Activated T-cell treated with anti-CD3 and anti-CD28 coated beads for 1 hour (primary cell): ENCODE data around the gene WDR73.
"Not testable (repeated sequence)": the region's sequence is repeated elsewhere in the genome, so short reads cannot be mapped to it uniquely, and the experiment has no call there.

ENCODE experiments used
- DNase-seq: peaks from one replicate; pipeline ENCODE4 v3.0.0-alpha.2; 2020; ENCODE audit warnings: low read depth

Gene WDR73

DNA sequence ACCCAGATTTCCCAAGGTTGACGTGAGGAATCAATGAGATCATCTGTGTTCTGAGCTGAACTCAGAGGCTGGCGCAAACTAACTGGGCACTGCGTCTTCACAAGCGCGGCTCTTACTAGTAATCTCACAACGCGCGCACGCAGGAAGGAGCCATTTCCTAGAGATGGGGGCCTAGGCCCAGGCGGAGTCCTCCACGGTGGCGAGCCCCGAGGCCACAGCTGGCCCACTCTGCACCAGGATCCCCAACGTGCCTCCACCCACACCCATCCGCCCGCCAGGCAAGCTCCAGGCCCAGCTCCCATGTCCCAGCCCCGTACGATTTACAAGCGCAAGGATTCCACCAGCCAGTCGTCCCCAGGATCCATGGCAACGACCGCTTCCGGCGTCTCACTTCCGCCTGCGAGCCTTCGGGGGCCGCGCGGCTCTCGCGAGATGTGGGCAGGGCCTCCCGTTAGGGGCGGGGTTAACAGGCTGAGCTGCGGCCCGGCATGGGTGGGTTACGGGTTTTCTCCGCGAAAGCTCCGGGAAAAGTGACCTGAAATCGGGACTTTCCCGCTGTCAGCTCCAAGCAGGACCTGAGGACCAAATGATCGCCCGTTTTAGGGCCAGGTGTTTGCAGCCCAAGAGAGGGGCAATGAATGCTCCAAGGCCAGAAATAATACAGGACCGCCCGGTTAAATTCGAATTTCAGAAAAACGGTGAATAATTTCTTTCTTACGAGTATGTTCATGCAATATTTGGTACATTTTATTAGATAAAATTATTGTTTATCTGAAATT is at the start of gene WDR73:
TSS of gene WDR73 (minus strand) at position 374 of the 779 bp plus-strand sequence. CDS start at position 365, 9 bp downstream.
- DNase-seq = peak; percentile 97

DNA sequence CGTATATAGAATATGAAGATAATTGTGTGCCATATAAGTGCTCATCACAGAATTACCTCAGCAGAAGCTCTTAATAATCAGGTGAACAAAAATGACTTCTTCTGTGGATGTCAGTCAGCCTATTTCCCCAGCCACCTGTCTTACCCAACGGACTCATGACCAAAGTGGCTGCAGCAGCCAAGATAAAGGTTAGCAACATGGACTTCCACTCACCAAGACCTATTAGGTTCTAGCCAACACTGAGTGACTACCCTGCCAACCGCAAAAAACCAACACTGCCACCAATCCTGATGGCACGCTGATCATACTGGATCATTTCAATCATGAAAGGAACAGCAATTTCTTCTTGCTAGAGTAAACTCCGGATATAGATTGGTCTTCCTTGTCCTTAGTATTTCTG is 49.7 kb upstream of the WDR73 start:
- no peak for DNase-seq

DNA sequence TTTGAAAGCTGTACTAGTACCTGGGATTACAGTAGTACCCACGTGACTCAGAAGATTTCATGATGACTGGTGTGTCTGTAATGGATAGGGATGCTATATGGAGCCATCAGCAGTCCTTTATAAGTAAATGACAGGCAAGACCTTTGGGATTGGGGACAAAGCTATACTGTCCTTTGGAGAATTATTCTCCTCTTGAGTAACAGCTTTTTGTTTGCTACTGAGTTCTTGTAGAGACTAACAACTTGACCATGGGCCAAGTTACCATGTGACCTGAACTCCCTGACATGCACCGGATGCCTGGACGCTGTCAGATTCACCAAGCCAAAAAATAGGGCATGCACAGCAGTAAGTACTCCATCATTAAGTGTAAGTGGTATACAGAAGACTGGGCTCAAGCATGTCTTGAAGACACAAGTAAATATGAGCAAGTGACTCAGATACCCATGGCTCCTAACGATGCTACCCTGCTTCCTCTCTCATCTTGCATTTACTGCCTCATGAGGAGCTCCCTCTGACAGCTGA is 48.9 kb upstream of the WDR73 start:
- DNase-seq = no peak

DNA sequence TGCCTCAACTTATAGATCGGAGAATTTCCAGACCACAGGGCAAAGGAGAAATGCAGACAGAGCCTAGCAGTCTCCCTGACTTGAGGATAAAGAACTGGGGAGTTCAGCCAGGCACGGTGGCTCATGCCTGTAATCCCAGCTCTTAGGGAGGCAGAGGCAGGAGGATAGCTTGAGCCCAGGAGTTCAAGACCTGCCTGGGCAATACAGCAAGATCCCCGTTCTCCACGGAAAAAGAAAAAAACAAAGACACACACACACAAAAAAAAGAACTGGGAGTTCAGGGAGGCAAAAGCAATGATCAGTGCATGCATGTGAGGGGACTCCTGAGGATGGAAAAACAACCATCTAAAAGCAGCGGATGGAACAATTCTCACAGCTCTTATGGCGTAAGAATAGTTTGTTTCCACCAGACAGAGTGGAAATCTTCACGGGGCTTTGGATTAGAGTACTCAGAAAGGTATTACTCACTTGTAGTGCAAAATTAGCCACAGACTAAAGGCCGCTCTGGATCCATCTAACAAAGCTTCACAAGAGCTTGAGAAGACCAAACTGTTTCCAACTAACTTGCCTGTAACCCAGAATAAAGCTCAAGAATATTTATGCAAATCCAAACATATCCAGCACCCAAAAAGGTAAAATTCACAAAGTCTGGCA is 45.6 kb upstream of the WDR73 start:
- no peak for DNase-seq

DNA sequence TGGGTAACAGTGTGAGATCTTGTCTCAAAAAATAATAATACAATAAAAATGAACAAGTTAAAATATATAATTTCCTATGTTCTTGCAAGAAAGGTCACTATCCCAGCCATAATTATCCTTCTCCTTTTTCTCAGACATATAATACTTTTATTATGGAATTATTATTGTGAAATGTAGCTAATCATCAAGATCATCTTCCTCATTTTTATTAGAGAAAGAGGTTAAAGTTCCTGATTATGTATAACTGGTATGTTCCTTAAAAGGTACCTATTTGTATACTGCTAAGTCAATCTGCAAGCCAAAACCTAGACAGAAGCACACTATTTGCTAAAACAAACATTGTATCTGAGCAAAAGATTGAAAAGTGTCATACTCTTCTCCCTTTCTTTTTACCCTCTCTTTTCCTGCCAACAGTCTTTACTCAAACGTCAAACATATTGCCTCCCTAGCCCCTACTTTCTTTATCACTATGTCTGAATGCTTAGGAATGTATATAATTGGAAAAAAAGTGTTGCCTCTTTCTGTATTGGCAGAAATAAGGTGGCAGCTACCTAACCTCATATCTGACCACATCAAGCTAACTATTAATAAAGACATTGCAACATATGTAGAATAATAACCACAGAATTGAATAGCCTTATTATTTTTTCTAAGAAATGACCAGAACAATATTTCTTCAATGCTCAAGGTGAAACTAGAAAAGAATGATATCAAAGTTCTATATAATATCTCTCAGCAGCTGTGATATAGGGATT is 43.3 kb upstream of the WDR73 start:
- no peak for DNase-seq

DNA sequence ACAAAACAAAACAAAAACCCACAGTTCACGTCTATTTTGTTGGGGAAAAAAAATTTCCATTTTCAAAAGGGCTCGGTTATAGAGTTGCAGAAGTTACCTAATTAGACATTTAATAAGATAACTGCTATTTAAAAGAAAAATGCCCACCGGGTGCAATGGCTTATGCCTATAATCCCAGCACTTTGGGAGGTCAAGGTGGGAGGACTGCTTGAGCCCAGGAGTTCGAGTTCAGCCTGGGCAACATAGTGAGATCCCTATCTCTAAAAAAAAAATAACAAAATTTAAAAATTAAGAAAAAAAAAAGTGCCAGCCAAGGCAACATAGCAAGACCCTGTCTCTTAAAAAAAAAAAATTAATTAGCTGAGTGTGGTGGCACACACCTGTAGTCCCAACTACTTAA is 42.7 kb upstream of the WDR73 start:
- no peak for DNase-seq

DNA sequence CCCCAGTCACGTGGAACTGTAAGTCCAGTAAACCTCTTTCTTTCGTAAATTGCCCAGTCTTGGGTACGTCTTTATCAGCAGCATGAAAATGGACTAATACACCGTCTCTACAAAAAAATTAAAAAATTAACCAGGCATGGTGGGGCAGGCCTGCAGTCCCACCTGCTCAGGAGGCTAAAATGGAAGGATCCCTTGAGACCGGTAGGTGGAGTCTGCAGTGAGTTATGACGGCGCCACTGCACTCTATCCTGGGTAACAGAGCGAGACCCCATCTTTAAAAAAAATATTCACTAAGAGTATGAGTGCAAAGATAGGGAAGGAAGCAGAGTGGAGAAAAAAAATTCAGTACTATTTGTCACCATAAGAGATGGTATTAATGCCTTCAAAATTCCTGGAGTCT is 36.3 kb upstream of the WDR73 start:
- no peak for DNase-seq

DNA sequence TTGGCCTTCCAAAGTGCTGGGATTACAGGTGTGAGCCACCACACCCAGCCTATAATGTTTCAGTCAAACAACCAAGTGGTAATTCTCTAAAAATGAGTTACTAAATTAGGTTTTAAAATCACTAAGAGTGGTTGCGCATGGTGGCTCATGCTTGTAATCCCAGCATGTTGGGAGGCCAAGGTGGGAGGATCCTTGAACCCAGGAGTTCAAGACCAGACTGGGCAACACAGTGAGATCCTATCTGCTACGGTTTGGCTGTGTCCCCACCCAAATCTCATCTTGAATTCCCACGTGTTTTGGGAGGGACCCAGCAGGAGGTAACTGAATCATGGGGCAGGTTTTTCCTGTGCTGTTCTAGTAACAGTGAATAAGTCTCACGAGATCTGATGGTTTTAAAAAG is 35.8 kb upstream of the WDR73 start:
- no peak for DNase-seq

DNA sequence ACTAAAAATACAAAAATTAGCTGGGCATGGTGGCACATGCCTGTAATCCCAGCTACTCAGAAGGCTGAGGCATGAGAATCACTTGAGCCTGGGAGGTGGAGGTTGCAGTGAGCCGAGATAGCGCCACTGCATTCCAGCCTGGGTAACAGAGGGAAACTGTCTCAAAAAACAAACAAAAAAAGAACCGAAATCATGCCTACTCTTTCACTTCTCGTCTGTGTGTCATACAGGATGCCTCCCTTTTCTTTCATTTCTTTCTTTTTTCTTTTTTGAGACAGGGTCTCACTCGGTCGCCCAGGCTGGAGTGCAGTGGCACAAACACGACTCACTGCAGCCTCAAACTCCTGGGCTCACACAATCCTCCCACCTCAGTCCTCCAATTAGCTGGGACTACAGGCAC is 32.4 kb upstream of the WDR73 start:
- not testable (repeated sequence) for DNase-seq

DNA sequence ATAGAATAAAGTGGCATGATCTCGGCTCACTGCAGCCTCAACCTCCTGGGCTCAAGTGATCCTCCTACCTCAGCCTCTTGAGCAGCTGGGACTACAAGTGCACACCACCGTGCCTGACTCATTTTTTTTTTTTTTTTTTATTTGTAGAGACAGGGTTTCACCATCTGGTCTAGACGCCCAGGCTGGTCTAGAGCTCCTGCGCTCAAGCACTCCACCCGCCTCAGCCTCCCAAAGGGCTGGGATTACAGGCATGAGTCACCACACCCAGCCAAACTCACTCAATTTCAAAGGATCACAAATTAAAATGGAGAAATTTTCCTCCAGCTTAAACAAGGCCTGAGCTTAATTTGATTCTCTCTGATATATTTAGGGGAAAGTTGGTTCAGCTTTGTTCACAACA is 31.2 kb upstream of the WDR73 start:
- no peak for DNase-seq

DNA sequence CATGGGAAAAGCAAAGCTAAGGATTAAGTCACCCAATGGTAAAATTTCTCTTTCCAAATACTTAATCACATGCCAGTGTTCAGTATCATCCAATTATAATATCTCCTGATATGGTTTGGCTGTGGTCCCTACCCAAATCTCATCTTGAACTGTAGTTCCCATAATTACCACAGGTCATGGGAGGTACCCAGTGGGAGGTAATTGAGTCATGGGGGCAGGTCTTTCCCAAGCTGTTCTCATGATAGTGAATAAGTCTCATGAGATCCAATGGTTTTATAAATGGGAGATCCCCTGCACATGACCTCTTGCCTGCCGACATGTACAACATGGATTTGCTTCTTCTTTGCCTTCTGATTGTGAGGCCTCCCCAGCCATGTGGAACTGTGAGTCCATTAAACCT is 30.0 kb upstream of the WDR73 start:
- no peak for DNase-seq

DNA sequence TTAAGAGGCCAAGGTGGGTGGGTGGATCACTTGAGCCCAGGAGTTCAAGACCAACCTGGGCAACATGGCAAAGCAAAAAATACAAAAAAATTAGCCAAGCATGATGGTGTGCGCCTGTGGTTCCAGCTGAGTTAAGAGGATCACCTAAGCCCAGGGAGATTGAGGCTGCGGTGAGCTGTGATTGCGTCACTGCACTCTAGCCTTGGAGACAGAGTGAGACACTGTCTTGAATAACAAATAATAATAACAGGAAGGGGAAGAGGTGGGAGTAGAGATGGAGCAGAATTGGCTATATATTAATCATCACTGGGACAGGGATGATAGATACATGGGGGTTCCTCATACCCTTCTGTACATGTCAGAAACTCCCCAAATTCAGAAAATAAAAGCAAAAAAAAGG is 27.7 kb upstream of the WDR73 start:
- DNase-seq = no peak

DNA sequence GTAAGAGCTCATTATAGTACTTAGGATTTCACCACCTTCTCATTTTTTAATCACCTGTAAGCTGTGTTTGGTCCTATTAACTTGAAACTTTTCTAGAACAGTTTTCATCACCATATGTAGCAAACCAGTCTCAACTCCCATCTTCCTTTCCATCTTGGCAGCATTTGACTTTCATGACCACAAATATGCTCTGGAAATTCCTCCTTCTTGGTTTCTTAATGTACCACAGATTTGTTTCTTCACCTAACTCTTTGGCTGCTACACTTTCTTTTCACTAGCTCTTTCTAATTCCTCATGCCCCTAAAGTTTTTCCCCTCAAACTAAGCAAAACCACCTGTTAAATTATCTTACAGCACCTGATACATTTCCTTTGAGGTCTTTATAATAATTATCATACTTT is 17.1 kb upstream of the WDR73 start:
- no peak for DNase-seq

DNA sequence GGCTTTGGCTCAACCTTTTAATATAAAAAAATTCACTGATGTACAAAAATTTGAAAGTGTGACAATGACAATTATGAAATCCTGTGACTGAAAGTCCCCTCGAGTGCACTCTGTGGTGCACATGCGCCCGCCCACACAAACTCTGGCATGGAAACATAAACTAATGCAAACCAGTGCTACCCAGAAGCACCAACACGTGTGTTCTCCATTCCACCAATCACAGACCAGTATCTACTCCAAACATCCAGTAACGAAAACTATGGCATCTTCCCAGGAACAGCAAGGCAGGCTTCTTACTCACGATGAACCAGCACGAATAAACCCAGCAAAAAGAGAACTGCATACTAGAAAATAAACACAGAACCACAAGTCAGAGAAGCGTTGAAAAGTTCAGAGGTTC is 15.6 kb upstream of the WDR73 start:
- no peak for DNase-seq

DNA sequence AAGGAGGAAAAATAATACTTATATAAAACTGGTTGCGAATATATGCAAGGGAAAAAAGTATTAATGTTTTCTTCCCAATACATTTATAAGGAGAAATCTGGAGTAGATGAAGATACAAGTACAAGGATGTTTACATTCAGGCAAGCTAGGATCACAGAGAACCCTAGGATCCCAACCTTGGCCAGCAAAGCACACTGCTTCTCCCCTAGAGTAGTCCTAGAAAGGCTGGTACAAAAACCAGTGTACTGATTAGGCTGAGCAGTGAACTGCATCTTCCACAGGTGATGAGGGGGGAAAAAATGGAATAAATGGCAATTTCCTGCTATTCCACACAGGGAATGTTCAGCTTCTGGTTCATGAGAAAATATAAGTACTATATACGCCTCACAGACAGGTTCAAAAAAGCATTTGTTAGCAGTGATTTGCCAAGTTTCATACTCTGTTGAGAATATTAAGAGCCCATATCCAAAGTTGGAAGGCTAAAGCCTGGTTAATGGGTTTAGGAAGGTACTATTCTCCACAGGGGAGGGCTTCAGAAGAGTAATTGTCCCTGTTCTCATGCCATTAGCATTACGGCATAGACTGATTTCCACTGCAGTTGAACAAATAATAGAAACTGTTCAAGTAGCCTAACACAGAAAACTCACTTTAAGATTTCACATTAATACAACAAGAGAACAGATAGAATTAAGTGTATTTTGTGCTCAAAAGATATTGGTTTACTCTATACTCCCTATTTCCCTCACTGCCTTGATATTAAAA is 14.3 kb upstream of the WDR73 start:
- no peak for DNase-seq

DNA sequence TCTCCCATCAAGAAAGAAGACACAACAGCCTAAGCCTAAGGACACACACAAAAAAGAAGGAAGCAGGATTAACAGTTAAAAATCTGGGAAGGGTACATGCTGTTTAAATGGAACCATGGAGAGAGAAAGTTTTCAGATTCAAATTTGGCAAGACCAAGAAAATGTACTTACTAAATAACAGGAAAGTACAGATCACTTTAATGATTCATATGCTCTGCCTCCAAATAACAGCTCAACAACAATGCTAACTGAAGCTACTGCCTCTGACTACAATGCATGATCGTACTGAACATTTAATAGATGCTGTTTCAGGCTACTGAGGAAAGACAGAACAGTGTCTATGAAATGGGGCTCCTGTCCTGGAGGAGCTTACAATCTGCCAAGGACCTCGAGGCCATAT is 12.3 kb upstream of the WDR73 start:
- DNase-seq = no peak

DNA sequence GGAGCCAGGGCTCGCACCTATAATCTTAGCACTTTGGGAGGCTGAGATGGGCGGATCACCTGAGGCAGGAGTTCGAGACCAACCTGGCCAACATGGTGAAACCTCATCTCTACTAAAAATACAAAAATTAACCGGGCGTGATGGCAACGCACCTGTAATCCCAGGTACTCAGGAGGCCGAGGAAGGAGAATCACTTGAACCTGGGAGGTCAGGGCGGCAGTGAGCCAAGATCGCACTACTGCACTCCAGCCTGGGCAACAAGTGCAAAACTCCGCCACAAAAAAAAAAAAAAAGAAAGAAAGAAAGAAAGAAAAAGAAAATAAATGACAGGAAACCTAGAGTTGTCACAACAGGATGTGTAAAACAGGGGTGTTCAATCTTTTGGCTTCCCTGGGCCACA is 6.9 kb upstream of the WDR73 start:
- no peak for DNase-seq

DNA sequence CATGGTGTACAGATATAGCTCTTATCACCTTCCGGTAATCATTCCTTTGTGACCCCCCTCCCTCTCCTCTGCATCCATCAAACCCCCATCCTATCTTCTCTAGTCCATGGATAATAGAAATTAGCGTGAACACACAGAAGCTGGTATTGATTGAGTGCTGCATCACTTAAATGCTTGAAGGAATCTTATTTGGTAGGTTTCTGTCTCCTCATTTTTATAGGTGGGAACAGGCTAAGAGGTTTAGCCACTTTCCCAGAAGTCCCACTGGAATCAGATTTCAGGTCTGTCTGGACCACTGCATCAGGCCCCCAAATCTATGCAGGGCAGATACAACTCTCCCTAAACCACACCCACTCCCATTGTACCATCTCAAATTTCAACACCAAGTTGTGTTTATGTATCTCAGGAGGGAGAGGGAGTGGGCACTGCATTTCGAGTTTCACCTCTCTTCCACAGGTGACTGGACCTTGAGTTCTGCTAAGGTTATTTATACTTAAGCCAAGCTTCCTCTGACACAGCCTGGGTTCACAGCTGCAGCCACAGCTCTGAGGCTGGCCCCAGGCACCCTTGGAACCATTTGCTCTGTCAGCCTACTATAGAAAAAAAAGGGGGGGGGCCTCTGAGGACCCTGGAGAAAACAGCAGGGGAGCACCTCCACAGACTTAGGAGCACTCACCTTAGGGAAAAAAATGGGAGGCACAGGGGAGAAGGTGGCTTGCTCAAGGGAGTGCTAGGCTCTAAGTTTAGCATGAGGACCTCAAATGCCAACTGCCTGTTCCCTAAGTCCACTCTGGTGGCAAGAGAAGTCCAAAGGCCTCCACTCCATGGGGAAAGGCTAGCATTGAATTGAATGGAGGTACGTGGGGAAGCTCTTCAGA is 6.1 kb upstream of the WDR73 start:
- DNase-seq = no peak

DNA sequence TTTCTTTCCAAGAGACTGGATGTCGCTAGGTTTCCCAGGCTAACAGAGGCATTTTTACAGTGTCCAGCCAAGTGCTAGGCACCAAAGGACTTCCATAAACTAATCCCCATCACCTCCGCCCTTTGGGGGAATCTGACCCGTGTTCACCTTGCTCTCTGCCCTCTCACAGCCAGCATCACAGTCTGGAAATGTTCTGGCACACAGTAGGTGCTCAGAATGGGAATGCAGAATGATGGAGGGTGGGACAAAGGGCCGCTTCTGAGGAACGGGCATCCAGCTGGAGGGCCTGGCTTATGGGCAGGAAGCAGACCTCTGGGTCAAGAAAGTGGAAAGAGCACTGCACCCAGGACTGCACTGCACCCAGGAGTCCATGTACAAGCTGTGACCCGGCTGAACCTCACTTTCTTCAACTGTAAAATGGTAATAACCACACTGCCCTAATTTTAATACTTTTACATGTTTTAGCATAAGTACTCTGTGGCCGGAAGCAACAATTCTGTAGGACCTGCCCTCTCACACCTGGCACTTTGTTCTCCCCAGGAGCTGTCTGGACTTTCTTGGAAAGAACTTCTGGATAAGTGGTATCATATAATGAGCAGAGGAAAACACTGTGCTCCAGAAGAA is 4.8 kb upstream of the WDR73 start:
- DNase-seq = no peak

DNA sequence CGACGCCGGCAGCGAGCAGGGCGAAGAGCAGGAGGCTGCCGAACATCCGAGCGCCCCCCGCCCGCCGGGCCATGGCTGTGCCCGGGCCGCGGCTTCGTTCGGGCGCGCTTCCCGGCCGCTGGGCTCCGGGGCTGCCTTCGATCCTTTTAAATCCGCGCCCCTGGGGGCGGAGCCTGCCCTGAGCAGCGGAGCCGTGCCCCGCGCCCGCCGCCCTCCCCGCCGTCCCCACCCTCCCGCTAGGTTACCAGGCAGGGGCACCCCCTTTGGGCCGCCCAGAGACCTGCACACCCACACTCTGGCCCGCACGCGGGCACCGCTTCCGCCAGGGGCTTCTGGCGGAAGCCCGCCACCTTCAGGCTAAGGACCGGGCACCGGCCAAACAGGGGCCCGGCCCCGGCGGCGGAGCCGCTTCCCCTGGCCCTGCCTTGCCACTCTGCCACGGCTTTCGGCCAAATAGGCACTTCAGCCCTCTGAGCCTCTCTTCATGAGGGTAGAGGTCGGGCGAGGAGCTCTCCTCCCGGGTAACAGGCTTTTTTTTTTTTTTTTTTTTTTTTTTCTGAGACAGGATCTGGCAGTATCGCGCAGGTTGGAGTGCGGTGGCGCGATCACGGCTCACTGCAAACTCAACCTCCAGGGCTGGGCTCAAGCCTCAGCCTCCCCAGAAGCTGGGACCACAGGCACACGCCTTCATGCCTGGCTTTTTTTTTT is 4.2 kb upstream of the WDR73 start, which contains the start of gene NMB:
TSS of gene NMB (minus strand) at position 120 of the 708 bp plus-strand sequence. CDS start at position 73, 47 bp downstream.
- DNase-seq = peak; percentile 69
